Liver (tissue), 9 donors: ENCODE measurements around the gene SEL1L2. TPM values are rescaled to one million over a fixed set of nuclear protein-coding genes. Genes with fewer than 3 reads are reported as not detected.
"Not testable (repeated sequence)": the region's sequence is repeated elsewhere in the genome, so short reads cannot be mapped to it uniquely, and the experiment has no call there.

Experiments
- DNase-seq: peaks from one replicate; pipeline ENCODE4 v3.0.0-alpha.2; 2017; ENCODE audit warnings: low spot score
- H3K27ac ChIP-seq, 2 donors: one replicate each; pipeline ENCODE4 v1.7.0; 2013; ENCODE audit warnings: inconsistent platforms in 2 of 2, low read length in 2 of 2, control low read depth in 1 of 2, low read depth in 1 of 2, mild to moderate bottlenecking in 1 of 2
- H3K27me3 ChIP-seq, 4 donors: one replicate each; pipeline versions ENCODE4 v1.6.1 to v1.7.0; 2013; ENCODE audit warnings: low read length in 3 of 4, inconsistent platforms in 1 of 4, mild to moderate bottlenecking in 1 of 4, moderate library complexity in 1 of 4; ENCODE audit not compliant: control insufficient read depth in 4 of 4, insufficient read depth in 4 of 4
- H3K36me3 ChIP-seq, 4 donors: one replicate each; pipeline versions ENCODE4 v1.6.1 to v1.7.0; 2013; ENCODE audit warnings: low read length in 3 of 4, mild to moderate bottlenecking in 3 of 4, low read depth in 1 of 4, moderate library complexity in 1 of 4; ENCODE audit not compliant: control insufficient read depth in 4 of 4, insufficient read depth in 3 of 4
- H3K4me1 ChIP-seq, 4 donors: one replicate each; pipeline versions ENCODE4 v1.6.1 to v1.7.0; 2013; ENCODE audit warnings: low read length in 3 of 4, mild to moderate bottlenecking in 3 of 4, moderate library complexity in 1 of 4; ENCODE audit not compliant: control insufficient read depth in 4 of 4, insufficient read depth in 4 of 4
- H3K4me3 ChIP-seq, 3 donors: one replicate each; pipeline versions ENCODE4 v1.6.1 to v1.7.0; 2013; ENCODE audit warnings: low read length in 3 of 3, control low read depth in 1 of 3, low read depth in 1 of 3, mild to moderate bottlenecking in 1 of 3
- H3K9ac ChIP-seq, 2 donors: one replicate each; pipeline ENCODE4 v1.7.0; 2013; ENCODE audit warnings: low read length in 2 of 2, mild to moderate bottlenecking in 2 of 2, moderate library complexity in 2 of 2, control low read depth in 1 of 2, low read depth in 1 of 2
- H3K9me3 ChIP-seq, 4 donors: one replicate each; pipeline versions ENCODE4 v1.6.1 to v1.7.0; 2013; ENCODE audit warnings: low read length in 3 of 4; ENCODE audit not compliant: control insufficient read depth in 4 of 4
- CTCF ChIP-seq: fragments of 150-350 bp; IDR thresholded peaks from 2 replicates; pipeline ENCODE4 v1.5.1; 2017; ENCODE audit warnings: improper control_type of control experiment, low read depth, low read length; ENCODE audit not compliant: missing input control
- EGR1 ChIP-seq, 2 donors: IDR thresholded peaks; 2 replicates each; pipeline ENCODE4 v1.6.1; 2016 to 2018; ENCODE audit warnings: antibody characterized with exemption in 2 of 2, low read depth in 2 of 2
- FOXA1 ChIP-seq: IDR thresholded peaks from 2 replicates; pipeline ENCODE4 v1.6.1; 2016; ENCODE audit warnings: antibody characterized with exemption
- FOXA2 ChIP-seq: IDR thresholded peaks from 2 replicates; pipeline ENCODE4 v1.6.1; 2016; ENCODE audit warnings: antibody characterized with exemption
- GABPA ChIP-seq, 2 donors: IDR thresholded peaks in 1 of 2; conservative IDR thresholded peaks in 1 of 2; 2 replicates each; pipeline ENCODE4 v1.6.1; 2016; ENCODE audit warnings: antibody characterized with exemption in 2 of 2, mild to moderate bottlenecking in 1 of 2, moderate library complexity in 1 of 2
- HNF4A ChIP-seq, 2 donors: conservative IDR thresholded peaks; 2 replicates each; pipeline ENCODE4 v1.6.1; 2016; ENCODE audit warnings: antibody characterized with exemption in 2 of 2, mild to moderate bottlenecking in 2 of 2
- HNF4G ChIP-seq: IDR thresholded peaks from 2 replicates; pipeline ENCODE4 v1.6.1; 2016; ENCODE audit warnings: antibody characterized with exemption
- JUND ChIP-seq, 2 donors: IDR thresholded peaks; 2 replicates each; pipeline ENCODE4 v1.6.1; 2016; ENCODE audit warnings: antibody characterized with exemption in 2 of 2
- MAX ChIP-seq: IDR thresholded peaks from 2 replicates; pipeline ENCODE4 v1.6.1; 2016; ENCODE audit warnings: antibody characterized with exemption
- NR2F2 ChIP-seq: IDR thresholded peaks from 2 replicates; pipeline ENCODE4 v1.6.1; 2016; ENCODE audit warnings: antibody characterized with exemption
- RAD21 ChIP-seq, 2 donors: IDR thresholded peaks; 2 replicates each; pipeline ENCODE4 v1.6.1; 2016; ENCODE audit warnings: antibody characterized with exemption in 2 of 2, mild to moderate bottlenecking in 2 of 2
- RXRA ChIP-seq, 2 donors: IDR thresholded peaks; 2 replicates each; pipeline ENCODE4 v1.6.1; 2017 to 2018; ENCODE audit warnings: antibody characterized with exemption in 2 of 2, mild to moderate bottlenecking in 1 of 2
- SP1 ChIP-seq: IDR thresholded peaks from 2 replicates; pipeline ENCODE4 v1.6.1; 2018; ENCODE audit warnings: antibody characterized with exemption, mild to moderate bottlenecking
- TAF1 ChIP-seq: conservative IDR thresholded peaks from 2 replicates; pipeline ENCODE4 v1.6.1; 2016; ENCODE audit warnings: antibody characterized with exemption, mild to moderate bottlenecking
- YY1 ChIP-seq: IDR thresholded peaks from 2 replicates; pipeline ENCODE4 v1.6.1; 2016; ENCODE audit warnings: antibody characterized with exemption, mild to moderate bottlenecking
- ZBTB33 ChIP-seq: IDR thresholded peaks from 2 replicates; pipeline ENCODE4 v1.6.1; 2016; ENCODE audit warnings: antibody characterized with exemption
- WGBS: extraction: QIAGEN DNeasy Blood & Tissue Kit; methylation state at CpG from one replicate; pipeline ENCODE4 v1.1.7; 2013; 5-methylcytosine and 5-hydroxymethylcytosine counted together
- polyA plus RNA-seq, 2 donors: library from polyadenylated mRNA; stranded (reverse) in 1 of 2; unstranded in 1 of 2; fragments of 200-250 nt in 1 of 2; fragments of >200 nt in 1 of 2; fragmentation: Nextera tagmentation in 1 of 2; extraction: Ambion mirVana in 1 of 2; gene quantifications; one replicate each; pipeline versions ENCODE4 v1.2.1 to v1.2.3, GENCODE V29; 2013 to 2015
- total RNA-seq, 2 donors: library from RNA; depleted of rRNA; stranded (reverse); fragments of >200 nt; gene quantifications; one replicate each; pipeline ENCODE4 v1.2.3, GENCODE V29; 2014
- donor health status: healthy.
- donor health status: healthy.
- donor health status: healthy.
- donor health status: healthy.
- donor health status: healthy.

Gene SEL1L2
- total and polyA plus RNA-seq, 4 donors = not detected

- no peak for DNase-seq
- TF ChIP-seq NR2F2 (no peak), FOXA1 (no peak), MAX (no peak), JUND (IDR thresholded peaks at IDR 0.05) (no peak), HNF4A (conservative IDR thresholded peaks at IDR 0.05) (no peak), YY1 (no peak), GABPA (IDR thresholded peaks at IDR 0.05 in 1 of 2, conservative IDR thresholded peaks at IDR 0.05 in 1 of 2) (no peak), RAD21 (IDR thresholded peaks at IDR 0.05) (no peak), ZBTB33 (no peak), RXRA (IDR thresholded peaks at IDR 0.05) (no peak), CTCF (no peak), EGR1 (IDR thresholded peaks at IDR 0.05; ENCODE audit: low read depth in 2 of 2) (no peak), TAF1 (no peak), HNF4G (no peak)
- WGBS = 12% methylated on average over 13 of the region's 13 CpGs
Measured at GRCh38 chr20:13996265-13996664, 5.9 kb upstream of the SEL1L2 start.

GRCh38 chr20:13995841-13996240 is 5.4 kb upstream of the SEL1L2 start:
- Histone ChIP-seq H3K27me3 (no peaks in the 10 kb centered on the region), H3K4me1 (peaks cover 0 to 13% (median 6%) of the 10 kb centered on the region in 4 donors), H3K9ac (no peak overlapping the region), H3K4me3 (peak overlapping the region; percentile 60 to 91 (median 67)), H3K9me3 (peaks cover 3 to 14% (median 5%) of the 10 kb centered on the region in 4 donors), H3K27ac (peak overlapping the region; percentile 71 to 74), H3K36me3 (no peaks in the 10 kb centered on the region)
- TF ChIP-seq FOXA2 = peak; percentile 18
- TF ChIP-seq NR2F2 = no peak
- WGBS = under 1% methylated on average over 52 of the region's 52 CpGs
- DNase-seq = peak; percentile 55

More at GRCh38 chr20:13996265-13996664, 5.9 kb upstream of the SEL1L2 start:
- Histone ChIP-seq H3K36me3 (no peaks in the 10 kb centered on the region), H3K9ac (peak overlapping the region in 1 of 2 donors; percentile 18), H3K4me3 (peak overlapping the region; percentile 60 to 91 (median 67)), H3K9me3 (peaks cover 3 to 14% (median 5%) of the 10 kb centered on the region in 4 donors), H3K27me3 (no peaks in the 10 kb centered on the region), H3K27ac (peak overlapping the region; percentile 27 to 71), H3K4me1 (peaks cover 0 to 13% (median 6%) of the 10 kb centered on the region in 4 donors)

GRCh38 chr20:13995086-13995665 is 4.8 kb upstream of the SEL1L2 start, which contains the start of gene MACROD2:
Gene MACROD2 (plus strand): TSS chr20:13995516.
- H3K36me3 ChIP-seq = no peaks in the 10 kb centered on the region
- H3K9me3 ChIP-seq = peaks cover 3 to 14% (median 5%) of the 10 kb centered on the region in 4 donors
- 4% methylated on average over 61 of the region's 61 CpGs for WGBS
- H3K4me1 ChIP-seq = peaks cover 0 to 13% (median 6%) of the 10 kb centered on the region in 4 donors
- peak; percentile 85 for DNase-seq
- peak in 1 of 2 donors; percentile 14 for TF ChIP-seq EGR1 (IDR thresholded peaks at IDR 0.05; ENCODE audit: low read depth in 2 of 2)
- TF ChIP-seq RAD21 (IDR thresholded peaks at IDR 0.05) = no peak
- peak; percentile 62 for TF ChIP-seq SP1
- peak within 1 kb of the TSS in 1 of 2 donors; percentile 28 for H3K9ac ChIP-seq
- no peaks in the 10 kb centered on the region for H3K27me3 ChIP-seq
- H3K4me3 ChIP-seq = peak within 1 kb of the TSS; percentile 60 to 91 (median 78)
- peak within 1 kb of the TSS; percentile 71 to 74 for H3K27ac ChIP-seq

GRCh38 chr20:13991955-13992354 is 1.5 kb upstream of the SEL1L2 start:
- DNase-seq, H3K9ac ChIP-seq, H3K27me3 ChIP-seq, H3K4me3 ChIP-seq, H3K36me3 ChIP-seq, H3K27ac ChIP-seq: not testable (repeated sequence)
- Histone ChIP-seq H3K4me1 (peaks cover 0 to 13% (median 6%) of the 10 kb centered on the region in 4 donors), H3K9me3 (peaks cover 3 to 14% (median 5%) of the 10 kb centered on the region in 4 donors)
- WGBS = 92% methylated on average over 5 of the region's 5 CpGs
